H9 (cell line): Measurements from ENCODE around the gene TIA1. TPM values are rescaled to one million over a fixed set of nuclear protein-coding genes. Genes with fewer than 3 reads are reported as not detected.

ENCODE experiments used
- DNase-seq: peaks from one replicate; pipeline ENCODE4 v3.0.0-alpha.2; 2017
- H2AFZ ChIP-seq: one replicate; pipeline ENCODE4 v1.6.1; 2013; ENCODE audit warnings: mild to moderate bottlenecking, low read length, control low read depth, moderate library complexity
- H2AK5ac ChIP-seq: 2 replicates; pipeline ENCODE4 v1.6.1; 2013; ENCODE audit warnings: low read length, control low read depth, mixed read lengths; ENCODE audit not compliant: insufficient read length
- H2BK120ac ChIP-seq: one replicate; pipeline ENCODE4 v1.6.1; 2013; ENCODE audit warnings: low read depth, mild to moderate bottlenecking, low read length, control low read depth, inconsistent platforms; ENCODE audit not compliant: poor library complexity, severe bottlenecking
- H2BK12ac ChIP-seq: 2 replicates; pipeline ENCODE4 v1.6.1; 2013; ENCODE audit warnings: low read length, control low read depth, mixed read lengths, low read depth; ENCODE audit not compliant: insufficient read length
- H2BK15ac ChIP-seq: 2 replicates; pipeline ENCODE4 v1.6.1; 2013; ENCODE audit warnings: low read depth, low read length, control low read depth
- H2BK20ac ChIP-seq: one replicate; pipeline ENCODE4 v1.6.1; 2013; ENCODE audit warnings: low read depth, mild to moderate bottlenecking, low read length, control low read depth, inconsistent platforms; ENCODE audit not compliant: poor library complexity, severe bottlenecking
- H2BK5ac ChIP-seq: 2 replicates; pipeline ENCODE4 v1.6.1; 2013; ENCODE audit warnings: low read length, control low read depth, mixed read lengths; ENCODE audit not compliant: insufficient read length
- H3K14ac ChIP-seq: 2 replicates; pipeline ENCODE4 v1.6.1; 2013; ENCODE audit warnings: low read length, control low read depth; ENCODE audit not compliant: insufficient read depth
- H3K18ac ChIP-seq: 2 replicates; pipeline ENCODE4 v1.6.1; 2013; ENCODE audit warnings: low read depth, mild to moderate bottlenecking, mixed read lengths, low read length, control low read depth; ENCODE audit not compliant: insufficient read length
- H3K23ac ChIP-seq: 2 replicates; pipeline ENCODE4 v1.6.1; 2013; ENCODE audit warnings: low read length, control low read depth, mixed read lengths, low read depth; ENCODE audit not compliant: insufficient read length
- H3K23me2 ChIP-seq: 2 replicates; pipeline ENCODE4 v1.6.1; 2013; ENCODE audit warnings: low read depth, mild to moderate bottlenecking, mixed read lengths, low read length, control low read depth; ENCODE audit not compliant: insufficient read length, poor library complexity, severe bottlenecking
- H3K27ac ChIP-seq: 2 replicates; pipeline ENCODE4 v1.5.1; 2013; ENCODE audit warnings: low read length, control low read depth, mixed read lengths, low read depth; ENCODE audit not compliant: insufficient read length
- H3K27me3 ChIP-seq: 2 replicates; pipeline ENCODE4 v1.6.1; 2013; ENCODE audit warnings: low read length, control low read depth, inconsistent platforms; ENCODE audit not compliant: insufficient read depth
- H3K4ac ChIP-seq: 2 replicates; pipeline ENCODE4 v1.6.1; 2013; ENCODE audit warnings: low read depth, mild to moderate bottlenecking, control low read depth, inconsistent platforms, low read length, moderate library complexity
- H3K4me1 ChIP-seq: 2 replicates; pipeline ENCODE4 v1.6.1; 2013; ENCODE audit warnings: low read length, control low read depth, inconsistent platforms; ENCODE audit not compliant: insufficient read depth
- H3K4me2 ChIP-seq: 2 replicates; pipeline ENCODE4 v1.6.1; 2013; ENCODE audit warnings: low read length, control low read depth, mixed read lengths; ENCODE audit not compliant: insufficient read length, insufficient read depth
- H3K56ac ChIP-seq: 2 replicates; pipeline ENCODE4 v1.6.1; 2013; ENCODE audit warnings: low read depth, mild to moderate bottlenecking, mixed read lengths, low read length, control low read depth; ENCODE audit not compliant: insufficient read length
- H3K79me1 ChIP-seq: 2 replicates; pipeline ENCODE4 v1.6.1; 2013; ENCODE audit warnings: low read depth, mild to moderate bottlenecking, moderate library complexity, low read length, control low read depth, inconsistent platforms; ENCODE audit not compliant: insufficient read depth, poor library complexity, severe bottlenecking
- H3K79me2 ChIP-seq: 2 replicates; pipeline ENCODE4 v1.6.1; 2013; ENCODE audit warnings: low read length, control low read depth, inconsistent platforms; ENCODE audit not compliant: insufficient read depth
- H3K9ac ChIP-seq: 2 replicates; pipeline ENCODE4 v1.6.1; 2013; ENCODE audit warnings: low read length, control low read depth, mixed read lengths; ENCODE audit not compliant: insufficient read length; ENCODE audit errors: extremely low read depth
- H3K9me3 ChIP-seq: one replicate; pipeline ENCODE4 v1.6.1; 2013; ENCODE audit warnings: low read depth, low read length, inconsistent platforms; ENCODE audit not compliant: control insufficient read depth
- H3T11ph ChIP-seq: one replicate; pipeline ENCODE4 v1.6.1; 2013; ENCODE audit warnings: mild to moderate bottlenecking, low read length, control low read depth, inconsistent platforms
- H4K20me1 ChIP-seq: one replicate; pipeline ENCODE4 v1.6.1; 2013; ENCODE audit not compliant: control insufficient read depth, insufficient read length, insufficient read depth
- H4K5ac ChIP-seq: 2 replicates; pipeline ENCODE4 v1.6.1; 2013; ENCODE audit warnings: low read depth, mild to moderate bottlenecking, mixed read lengths, low read length, control low read depth; ENCODE audit not compliant: insufficient read length
- H4K8ac ChIP-seq: replicated peaks from 2 replicates; pipeline ENCODE4 v1.6.1; 2013; ENCODE audit warnings: low read length, control low read depth, mixed read lengths, low read depth; ENCODE audit not compliant: insufficient read length
- H4K91ac ChIP-seq: 2 replicates; pipeline ENCODE4 v1.6.1; 2013; ENCODE audit warnings: low read depth, mild to moderate bottlenecking, moderate library complexity, mixed read lengths, low read length, control low read depth; ENCODE audit not compliant: insufficient read length
- H3K27ac Mint-ChIP-seq, 3 experiments: 2 replicates in 2 of 3; 3 replicates in 1 of 3; pipeline ENCODE4 v1.8.0; 2020 to 2021; ENCODE audit warnings: mixed read lengths in 3 of 3, mild to moderate bottlenecking in 1 of 3, moderate library complexity in 1 of 3
- H3K27me3 Mint-ChIP-seq: 2 replicates; pipeline ENCODE4 v1.8.0; 2021; ENCODE audit warnings: low read depth, mild to moderate bottlenecking, moderate library complexity, mixed read lengths
- H3K36me3 Mint-ChIP-seq, 3 experiments: 2 replicates in 2 of 3; 3 replicates in 1 of 3; pipeline ENCODE4 v1.8.0; 2020 to 2021; ENCODE audit warnings: low read depth in 3 of 3, mixed read lengths in 3 of 3; ENCODE audit not compliant: insufficient read depth in 1 of 3
- H3K4me1 Mint-ChIP-seq, 2 experiments: 2 replicates each; pipeline ENCODE4 v1.8.0; 2020; ENCODE audit warnings: mixed read lengths in 2 of 2
- H3K4me3 Mint-ChIP-seq, 2 experiments: 2 replicates in 1 of 2; 3 replicates in 1 of 2; pipeline ENCODE4 v1.8.0; 2020 to 2021; ENCODE audit warnings: mild to moderate bottlenecking in 2 of 2, mixed read lengths in 2 of 2, moderate library complexity in 1 of 2
- H3K9me3 Mint-ChIP-seq, 2 experiments: 2 replicates in 1 of 2; 3 replicates in 1 of 2; pipeline ENCODE4 v1.8.0; 2020; ENCODE audit warnings: mild to moderate bottlenecking in 2 of 2, mixed read lengths in 2 of 2, moderate library complexity in 1 of 2
- WGBS: extraction: QIAGEN DNeasy Blood & Tissue Kit; methylation state at CpG from one replicate; pipeline ENCODE4 v1.1.7; 2013; ENCODE audit warnings: missing lambda C conversion rate, low lambda C conversion rate, mixed read lengths; ENCODE audit not compliant: insufficient read length; ENCODE audit errors: extremely low coverage; 5-methylcytosine and 5-hydroxymethylcytosine counted together
- total RNA-seq: library from RNA; stranded (reverse); gene quantifications from 2 replicates; pipeline ENCODE4 v1.2.1, GENCODE V29; 2021
- TF ChIP-seq, protein P1 (sequence below): fragments of 200-600 bp; sonication (generic); conservative IDR thresholded peaks from 3 replicates; pipeline ENCODE4 v1.8.0; 2021; ENCODE audit warnings: antibody characterized with exemption, mild to moderate bottlenecking

TIA1 gene
- total RNA-seq, 1 experiment from 2014 or later: 193 TPM

DNA sequence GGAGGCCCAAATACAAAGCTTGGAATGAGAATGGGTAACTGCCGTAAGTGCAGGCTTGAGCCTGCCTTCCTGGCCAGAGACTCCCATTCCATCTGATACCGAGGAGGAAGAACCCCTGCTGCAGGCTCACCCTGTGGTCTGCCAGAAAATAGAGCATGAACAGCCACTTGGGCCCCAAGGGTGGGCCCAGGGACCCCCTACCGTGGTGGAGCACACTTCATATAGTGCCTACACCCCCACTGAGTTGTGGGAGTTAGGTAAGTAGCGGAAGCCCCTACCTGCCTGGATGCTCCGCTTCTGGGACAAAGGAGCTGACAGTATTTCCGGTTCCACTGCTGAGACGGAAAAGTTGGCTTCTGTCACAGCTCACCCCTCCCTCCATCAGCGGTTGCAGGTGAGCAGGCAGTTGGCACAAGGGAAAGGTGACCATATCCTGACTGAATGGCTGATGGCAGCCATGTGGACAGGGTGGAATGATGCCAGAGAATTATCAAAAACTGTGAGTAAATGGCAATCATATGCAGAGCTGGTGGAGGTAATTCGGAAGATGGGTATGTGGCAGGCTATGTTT is 46.1 kb downstream of the TIA1 start:
- H2BK12ac ChIP-seq: no peak overlapping the region
- no peaks in the 10 kb centered on the region for H3K27me3 Mint-ChIP-seq
- H2BK20ac ChIP-seq: no peak overlapping the region
- no peak overlapping the region for H3K27ac ChIP-seq
- H4K91ac ChIP-seq: no peak overlapping the region
- H4K20me1 ChIP-seq: no peaks in the 10 kb centered on the region
- H3K4me1 ChIP-seq: no peaks in the 10 kb centered on the region
- H3K4me2 ChIP-seq: no peak overlapping the region
- no peak for DNase-seq
- H3K18ac ChIP-seq: no peak overlapping the region
- H3K27me3 ChIP-seq: no peaks in the 10 kb centered on the region
- no peaks in the 10 kb centered on the region for H3K9me3 ChIP-seq
- H3K79me1 ChIP-seq: no peaks in the 10 kb centered on the region
- H3K9me3 Mint-ChIP-seq: no peaks in the 10 kb centered on the region; a peak in 1 of 5 replicates
- WGBS: no CpG with 5 or more reads among the region's 9 CpGs
- H3K23ac ChIP-seq: no peak overlapping the region
- H3K36me3 Mint-ChIP-seq: no peaks in the 10 kb centered on the region
- H3K79me2 ChIP-seq: no peaks in the 10 kb centered on the region
- no peak overlapping the region for H2BK120ac ChIP-seq
- H4K5ac ChIP-seq: no peak overlapping the region
- H3K27ac Mint-ChIP-seq: peak overlapping the region in 1 of 3 experiments; percentile 44; a peak in 3 of 7 replicates
- H2BK15ac ChIP-seq: no peak overlapping the region
- no peak overlapping the region for H2AFZ ChIP-seq
- H3K4me3 Mint-ChIP-seq: no peak overlapping the region
- TF ChIP-seq, protein P1, sequence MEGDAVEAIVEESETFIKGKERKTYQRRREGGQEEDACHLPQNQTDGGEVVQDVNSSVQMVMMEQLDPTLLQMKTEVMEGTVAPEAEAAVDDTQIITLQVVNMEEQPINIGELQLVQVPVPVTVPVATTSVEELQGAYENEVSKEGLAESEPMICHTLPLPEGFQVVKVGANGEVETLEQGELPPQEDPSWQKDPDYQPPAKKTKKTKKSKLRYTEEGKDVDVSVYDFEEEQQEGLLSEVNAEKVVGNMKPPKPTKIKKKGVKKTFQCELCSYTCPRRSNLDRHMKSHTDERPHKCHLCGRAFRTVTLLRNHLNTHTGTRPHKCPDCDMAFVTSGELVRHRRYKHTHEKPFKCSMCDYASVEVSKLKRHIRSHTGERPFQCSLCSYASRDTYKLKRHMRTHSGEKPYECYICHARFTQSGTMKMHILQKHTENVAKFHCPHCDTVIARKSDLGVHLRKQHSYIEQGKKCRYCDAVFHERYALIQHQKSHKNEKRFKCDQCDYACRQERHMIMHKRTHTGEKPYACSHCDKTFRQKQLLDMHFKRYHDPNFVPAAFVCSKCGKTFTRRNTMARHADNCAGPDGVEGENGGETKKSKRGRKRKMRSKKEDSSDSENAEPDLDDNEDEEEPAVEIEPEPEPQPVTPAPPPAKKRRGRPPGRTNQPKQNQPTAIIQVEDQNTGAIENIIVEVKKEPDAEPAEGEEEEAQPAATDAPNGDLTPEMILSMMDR: no peak
- H3K14ac ChIP-seq: no peak overlapping the region
- no peak overlapping the region for H2BK5ac ChIP-seq
- H3K9ac ChIP-seq: no peak overlapping the region
- H4K8ac ChIP-seq: no peak overlapping the region
- no peak overlapping the region for H3K56ac ChIP-seq
- H2AK5ac ChIP-seq: no peak overlapping the region
- no peaks in the 10 kb centered on the region for H3K23me2 ChIP-seq
- H3K4me1 Mint-ChIP-seq: peaks cover 3 to 7% of the 10 kb centered on the region in 2 experiments; a peak in 1 of 4 replicates
- no peak overlapping the region for H3T11ph ChIP-seq
- H3K4ac ChIP-seq: no peak overlapping the region
